ENCODE data around the gene PTPRR. TPM values are rescaled to one million over a fixed set of nuclear protein-coding genes. Genes with fewer than 3 reads are reported as not detected.

The PTPRR gene
- total and polyA plus RNA-seq, 2 donors (not counting 1 experiment from before 2014, with no cell fraction given), result 0.44 to 0.50 TPM

- no peaks in the 10 kb centered on the region for H3K4me1 ChIP-seq (ENCODE audit: control insufficient read depth, extremely low read depth, insufficient read depth, low read length)
- H3K4me3 ChIP-seq (replicated peaks in 1 of 4; ENCODE audit: control extremely low read depth in 1 of 4, insufficient read depth in 1 of 4, low read depth in 3 of 4, low read length in 4 of 4), result no peak overlapping the region
- H2AFZ ChIP-seq (ENCODE audit: low read length), result no peak overlapping the region
- no peaks in the 10 kb centered on the region for H3K36me3 ChIP-seq (ENCODE audit: control insufficient read depth, insufficient read depth, low read length)
- H3K4me2 ChIP-seq (ENCODE audit: extremely low read depth, insufficient read depth, low read length), result no peak overlapping the region
- DNase-seq (ENCODE audit: low read depth in 2 of 2), result peak in 1 of 2 donors; percentile 67
- TF ChIP-seq EZH2 (IDR thresholded peaks at IDR 0.05; ENCODE audit: low read length, missing control alignments), result no peak
- no peak for TF ChIP-seq CTCF (conservative IDR thresholded peaks at IDR 0.05 in 1 of 2, IDR thresholded peaks at IDR 0.05 in 1 of 2; ENCODE audit: low read depth in 1 of 2, low read length in 2 of 2)
- no peaks in the 10 kb centered on the region for H3K9me3 ChIP-seq (ENCODE audit: control insufficient read depth, insufficient read depth, low read depth, low read length)
- H3K27ac ChIP-seq (ENCODE audit: insufficient read depth, low read length), result no peak overlapping the region
- no peak overlapping the region for H3K9ac ChIP-seq (ENCODE audit: insufficient read depth, low read length)
- H4K20me1 ChIP-seq (ENCODE audit: control insufficient read depth, extremely low read depth, insufficient read depth, low read length), result no peaks in the 10 kb centered on the region
- no peaks in the 10 kb centered on the region for H3K27me3 ChIP-seq (ENCODE audit: control insufficient read depth, insufficient read depth, low read length)
- no peaks in the 10 kb centered on the region for H3K79me2 ChIP-seq (ENCODE audit: control insufficient read depth, insufficient read depth, low read length)
Measured at GRCh38 chr12:70598467-70599193, 321.9 kb downstream of the PTPRR start.

GRCh38 chr12:70592664-70593063, 327.9 kb downstream of the PTPRR start:
- Histone ChIP-seq H3K9me3 (ENCODE audit: control insufficient read depth, insufficient read depth, low read depth, low read length) (no peaks in the 10 kb centered on the region), H3K27ac (ENCODE audit: insufficient read depth, low read length) (no peak overlapping the region), H3K36me3 (ENCODE audit: control insufficient read depth, insufficient read depth, low read length) (no peaks in the 10 kb centered on the region), H4K20me1 (ENCODE audit: control insufficient read depth, extremely low read depth, insufficient read depth, low read length) (no peaks in the 10 kb centered on the region), H3K9ac (ENCODE audit: insufficient read depth, low read length) (no peak overlapping the region), H3K79me2 (ENCODE audit: control insufficient read depth, insufficient read depth, low read length) (no peaks in the 10 kb centered on the region), H3K27me3 (ENCODE audit: control insufficient read depth, insufficient read depth, low read length) (no peaks in the 10 kb centered on the region), H3K4me3 (replicated peaks in 1 of 4; ENCODE audit: control extremely low read depth in 1 of 4, insufficient read depth in 1 of 4, low read depth in 3 of 4, low read length in 4 of 4) (no peak overlapping the region), H3K4me2 (ENCODE audit: extremely low read depth, insufficient read depth, low read length) (no peak overlapping the region), H2AFZ (ENCODE audit: low read length) (no peak overlapping the region), H3K4me1 (ENCODE audit: control insufficient read depth, extremely low read depth, insufficient read depth, low read length) (no peaks in the 10 kb centered on the region)
- DNase-seq (ENCODE audit: low read depth in 2 of 2), result no peak
- TF ChIP-seq CTCF (conservative IDR thresholded peaks at IDR 0.05 in 1 of 2, IDR thresholded peaks at IDR 0.05 in 1 of 2; ENCODE audit: low read depth in 1 of 2, low read length in 2 of 2), result no peak
- TF ChIP-seq EZH2 (IDR thresholded peaks at IDR 0.05; ENCODE audit: low read length, missing control alignments), result no peak

- TF ChIP-seq CTCF (conservative IDR thresholded peaks at IDR 0.05 in 1 of 2, IDR thresholded peaks at IDR 0.05 in 1 of 2; ENCODE audit: low read depth in 1 of 2, low read length in 2 of 2) (no peak), EZH2 (IDR thresholded peaks at IDR 0.05; ENCODE audit: low read length, missing control alignments) (no peak)
- H2AFZ ChIP-seq (ENCODE audit: low read length), result no peak overlapping the region
- peak in 1 of 2 donors; percentile 24 for DNase-seq (ENCODE audit: low read depth in 2 of 2)
Measured at GRCh38 chr12:70590549-70591226, 329.9 kb downstream of the PTPRR start.

More at GRCh38 chr12:70590549-70591226, 329.9 kb downstream of the PTPRR start:
- no peak overlapping the region for H3K4me2 ChIP-seq (ENCODE audit: extremely low read depth, insufficient read depth, low read length)
- H3K27ac ChIP-seq (ENCODE audit: insufficient read depth, low read length), result no peak overlapping the region
- H3K9ac ChIP-seq (ENCODE audit: insufficient read depth, low read length), result no peak overlapping the region
- no peaks in the 10 kb centered on the region for H4K20me1 ChIP-seq (ENCODE audit: control insufficient read depth, extremely low read depth, insufficient read depth, low read length)
- no peaks in the 10 kb centered on the region for H3K27me3 ChIP-seq (ENCODE audit: control insufficient read depth, insufficient read depth, low read length)
- H3K9me3 ChIP-seq (ENCODE audit: control insufficient read depth, insufficient read depth, low read depth, low read length), result no peaks in the 10 kb centered on the region
- no peaks in the 10 kb centered on the region for H3K79me2 ChIP-seq (ENCODE audit: control insufficient read depth, insufficient read depth, low read length)
- no peaks in the 10 kb centered on the region for H3K36me3 ChIP-seq (ENCODE audit: control insufficient read depth, insufficient read depth, low read length)
- H3K4me3 ChIP-seq (replicated peaks in 1 of 4; ENCODE audit: control extremely low read depth in 1 of 4, insufficient read depth in 1 of 4, low read depth in 3 of 4, low read length in 4 of 4), result no peak overlapping the region
- no peaks in the 10 kb centered on the region for H3K4me1 ChIP-seq (ENCODE audit: control insufficient read depth, extremely low read depth, insufficient read depth, low read length)

Measured in fibroblast of lung (primary cell).